ENCODE data around the gene PIGQ. TPM values are rescaled to one million over a fixed set of nuclear protein-coding genes. Genes with fewer than 3 reads are reported as not detected.

Gene PIGQ
- total RNA-seq, 2 donors from 2014 or later: 25.6 to 32.4 TPM

DNA sequence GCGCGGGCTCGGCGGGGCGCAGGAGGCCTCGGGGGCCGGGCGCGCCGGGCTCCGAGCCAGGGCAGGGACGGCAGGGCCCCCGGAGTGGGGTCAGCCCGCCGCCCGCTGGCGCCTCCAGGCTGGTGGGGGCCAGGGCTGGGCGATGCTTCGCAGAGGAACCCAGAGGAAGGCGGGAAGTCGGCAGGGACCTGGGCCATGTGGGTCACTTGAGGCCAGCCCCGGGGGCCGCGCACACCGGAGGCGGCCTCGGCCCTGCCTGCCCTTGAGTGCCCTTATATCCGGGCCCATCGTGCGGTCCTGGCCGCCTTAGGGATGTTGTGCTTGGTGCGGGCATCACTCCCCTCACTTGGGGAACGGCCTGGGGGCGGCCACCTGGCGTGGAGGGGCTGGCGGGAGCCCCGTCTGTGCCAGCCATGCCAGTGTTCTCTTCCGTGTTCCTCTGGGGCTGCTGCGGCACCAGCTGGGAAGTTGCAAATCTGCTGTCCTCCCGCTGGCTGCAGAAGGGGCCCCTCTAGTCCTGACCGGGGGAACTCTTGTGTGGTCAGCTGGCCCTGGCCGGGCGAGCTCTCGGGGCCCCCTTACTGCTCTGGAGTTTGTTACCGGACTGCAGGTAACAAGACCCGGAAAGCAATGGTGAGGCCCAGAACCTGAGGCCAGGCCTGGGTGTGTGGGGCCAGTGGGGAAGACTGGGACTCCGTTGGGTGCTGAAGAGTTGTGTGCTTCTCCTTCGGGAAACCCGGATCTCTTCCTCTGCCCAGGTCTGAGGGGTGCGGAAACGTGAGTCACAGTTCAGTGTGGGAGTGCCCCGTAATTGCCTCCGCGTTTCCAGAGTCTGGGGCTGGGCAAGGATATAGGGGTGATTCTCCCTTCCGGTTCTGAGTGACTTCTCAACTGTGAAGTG lies 41.4 kb upstream of the PIGQ start:
- H3K9me3 ChIP-seq (ENCODE audit: control insufficient read depth, low read length, poor library complexity, severe bottlenecking): no peaks in the 10 kb centered on the region
- H3K27me3 Mint-ChIP-seq: no peaks in the 10 kb centered on the region
- DNase-seq: no peak
- H3K27ac Mint-ChIP-seq: peak overlapping the region; percentile 93
- H3K4me3 Mint-ChIP-seq: peak overlapping the region; percentile 94
- H3K4me1 Mint-ChIP-seq: peaks cover 23% of the 10 kb centered on the region
- no peak for ATAC-seq
- no peaks in the 10 kb centered on the region for H3K36me3 Mint-ChIP-seq (ENCODE audit: low read depth)

DNA sequence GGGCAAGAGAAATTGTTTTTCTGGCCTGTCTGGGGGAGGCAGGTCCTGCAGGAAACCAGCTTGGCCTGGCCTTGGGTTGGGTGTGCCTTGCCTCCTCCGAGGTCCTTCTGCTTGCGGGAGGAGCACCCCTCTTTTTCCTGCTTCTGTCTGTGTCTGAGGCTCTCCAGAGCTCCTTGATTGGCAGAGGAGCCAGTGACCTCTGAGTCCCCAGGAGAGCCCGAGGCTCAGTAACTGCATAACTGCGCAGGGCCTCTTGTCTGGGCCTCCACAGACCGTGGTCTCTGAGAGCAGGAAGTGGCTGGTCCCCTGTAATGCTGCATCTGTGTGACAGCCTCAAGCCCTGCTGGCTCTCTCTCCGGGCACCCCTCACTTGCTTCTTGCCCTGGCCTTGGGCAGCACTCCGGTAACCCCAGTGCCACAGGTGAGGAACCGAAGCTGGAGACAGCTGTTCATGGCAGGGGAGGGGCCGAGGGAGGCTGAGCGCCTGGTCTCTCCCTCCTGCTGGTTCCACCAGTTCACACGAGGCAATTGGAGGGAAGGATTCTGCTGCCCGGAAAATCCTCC lies 40.7 kb upstream of the PIGQ start:
- DNase-seq: no peak
- no peaks in the 10 kb centered on the region for H3K27me3 Mint-ChIP-seq
- H3K4me3 Mint-ChIP-seq: peak overlapping the region; percentile 94
- no peaks in the 10 kb centered on the region for H3K36me3 Mint-ChIP-seq (ENCODE audit: low read depth)
- ATAC-seq: no peak
- H3K27ac Mint-ChIP-seq: peak overlapping the region; percentile 93
- peaks cover 23% of the 10 kb centered on the region for H3K4me1 Mint-ChIP-seq
- no peaks in the 10 kb centered on the region for H3K9me3 ChIP-seq (ENCODE audit: control insufficient read depth, low read length, poor library complexity, severe bottlenecking)

DNA sequence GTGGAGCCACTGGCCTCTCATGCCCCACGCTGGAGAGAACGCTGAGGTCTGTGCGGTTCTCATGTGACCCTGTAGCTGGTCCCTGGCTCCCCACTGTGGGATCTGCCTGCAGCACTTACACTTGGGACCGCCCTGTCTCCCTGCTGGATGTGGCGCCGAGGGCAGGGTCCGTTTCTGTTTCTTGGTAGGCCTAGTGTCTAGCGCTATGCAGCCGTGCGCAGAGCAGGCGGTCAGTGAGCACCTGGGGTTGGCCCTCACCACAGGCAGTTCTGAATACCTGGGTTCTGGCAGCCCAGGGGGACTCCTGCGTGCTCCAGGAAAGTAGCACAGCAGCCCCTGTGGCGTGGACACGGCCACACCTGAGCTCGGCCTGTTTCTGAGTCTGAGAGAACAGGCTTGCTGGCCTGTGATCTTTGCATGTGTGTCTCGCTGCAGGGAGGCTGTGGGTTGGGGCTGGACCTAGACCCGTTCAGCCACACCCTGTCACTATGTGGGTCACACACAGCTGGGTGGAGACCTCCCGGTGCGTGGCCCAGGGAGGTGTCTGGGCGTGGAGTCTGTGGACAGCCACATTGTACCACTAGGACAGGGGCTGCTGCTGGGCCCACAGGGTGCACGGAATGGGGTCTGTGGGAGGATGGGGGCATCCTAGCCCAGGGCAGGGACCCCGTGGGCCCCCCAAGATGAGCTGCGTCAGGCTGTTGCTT lies 39.5 kb upstream of the PIGQ start:
- H3K4me3 Mint-ChIP-seq: peak overlapping the region; percentile 69
- no peak for ATAC-seq
- no peaks in the 10 kb centered on the region for H3K36me3 Mint-ChIP-seq (ENCODE audit: low read depth)
- no peaks in the 10 kb centered on the region for H3K27me3 Mint-ChIP-seq
- peak overlapping the region; percentile 93 for H3K27ac Mint-ChIP-seq
- peaks cover 25% of the 10 kb centered on the region for H3K4me1 Mint-ChIP-seq
- no peak for DNase-seq
- no peaks in the 10 kb centered on the region for H3K9me3 ChIP-seq (ENCODE audit: control insufficient read depth, low read length, poor library complexity, severe bottlenecking)

DNA sequence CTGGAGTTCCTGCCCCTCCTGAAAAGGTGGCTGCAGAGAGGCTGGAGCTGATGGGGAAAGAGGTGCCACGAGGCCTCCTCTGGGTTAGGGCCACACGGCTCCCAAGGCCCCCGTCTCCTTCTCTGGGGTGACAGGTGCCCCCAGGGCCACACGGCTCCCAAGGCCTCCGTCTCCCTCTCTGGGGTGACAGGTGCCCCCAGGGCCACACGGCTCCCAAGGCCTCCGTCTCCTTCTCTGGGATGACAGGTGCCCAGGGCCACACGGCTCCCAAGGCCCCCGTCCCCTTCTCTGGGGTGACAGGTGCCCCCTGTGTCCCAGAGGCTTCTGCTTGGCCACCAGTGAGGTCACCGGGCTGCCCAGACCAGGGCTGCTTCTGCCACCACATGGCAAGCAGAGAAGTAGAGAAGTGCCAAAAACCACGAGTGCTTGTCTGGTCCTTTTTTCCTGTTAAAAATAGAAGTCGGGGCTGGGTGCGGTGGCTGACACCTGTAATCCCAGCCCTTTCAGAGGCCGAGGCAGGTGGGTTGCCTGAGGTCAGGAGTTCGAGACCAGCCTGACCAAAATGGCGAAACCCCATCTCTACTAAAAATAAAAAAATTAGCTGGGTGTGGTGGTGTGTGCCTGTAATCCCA lies 38.2 kb upstream of the PIGQ start:
- no peak overlapping the region for H3K4me3 Mint-ChIP-seq
- no peak for ATAC-seq
- no peak overlapping the region for H3K27ac Mint-ChIP-seq
- no peaks in the 10 kb centered on the region for H3K36me3 Mint-ChIP-seq (ENCODE audit: low read depth)
- H3K9me3 ChIP-seq (ENCODE audit: control insufficient read depth, low read length, poor library complexity, severe bottlenecking): no peaks in the 10 kb centered on the region
- peaks cover 14% of the 10 kb centered on the region for H3K4me1 Mint-ChIP-seq
- no peak for DNase-seq
- no peaks in the 10 kb centered on the region for H3K27me3 Mint-ChIP-seq

DNA sequence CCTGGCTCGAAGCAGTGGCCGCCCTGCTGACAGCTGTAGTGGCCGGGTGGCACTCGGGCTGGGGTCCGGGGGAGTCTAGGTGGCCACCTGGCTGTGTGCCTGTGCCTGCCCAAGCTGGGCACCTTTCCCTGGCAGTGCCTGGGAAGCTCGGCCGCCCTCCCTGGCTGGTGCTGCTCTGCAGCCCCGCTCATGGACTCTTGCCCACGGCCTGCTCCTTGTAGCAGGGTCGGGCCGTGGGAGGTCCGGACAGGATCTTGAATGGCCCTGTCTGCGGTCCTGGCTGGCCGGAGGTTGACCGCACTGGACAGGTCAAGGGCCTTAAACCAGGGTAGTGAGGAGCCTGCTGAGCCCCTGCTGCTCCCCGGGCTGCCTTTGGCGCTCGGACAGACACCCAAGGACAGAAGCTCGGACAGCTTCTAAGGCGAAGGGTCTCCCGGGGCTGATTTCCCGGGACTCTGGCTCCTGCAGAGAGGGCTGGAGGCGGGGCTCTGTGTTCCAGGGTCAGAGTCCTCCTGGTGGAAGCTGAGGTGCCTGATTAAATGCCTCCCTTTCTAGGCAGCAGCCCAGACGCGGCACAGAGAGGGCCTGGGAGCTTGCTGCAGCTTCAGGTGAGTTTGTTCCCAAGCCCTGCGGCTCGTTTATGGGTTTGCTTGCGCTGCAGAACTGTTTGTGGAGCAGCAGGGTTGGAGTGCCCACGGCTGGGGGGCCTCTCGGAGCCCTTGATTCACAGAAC lies 36.2 kb upstream of the PIGQ start:
- Mint-ChIP-seq H3K4me1 (peaks cover 13% of the 10 kb centered on the region), H3K4me3 (no peak overlapping the region), H3K36me3 (ENCODE audit: low read depth) (no peaks in the 10 kb centered on the region), H3K27me3 (no peaks in the 10 kb centered on the region), H3K27ac (no peak overlapping the region)
- ATAC-seq: no peak
- no peaks in the 10 kb centered on the region for H3K9me3 ChIP-seq (ENCODE audit: control insufficient read depth, low read length, poor library complexity, severe bottlenecking)
- DNase-seq: no peak

DNA sequence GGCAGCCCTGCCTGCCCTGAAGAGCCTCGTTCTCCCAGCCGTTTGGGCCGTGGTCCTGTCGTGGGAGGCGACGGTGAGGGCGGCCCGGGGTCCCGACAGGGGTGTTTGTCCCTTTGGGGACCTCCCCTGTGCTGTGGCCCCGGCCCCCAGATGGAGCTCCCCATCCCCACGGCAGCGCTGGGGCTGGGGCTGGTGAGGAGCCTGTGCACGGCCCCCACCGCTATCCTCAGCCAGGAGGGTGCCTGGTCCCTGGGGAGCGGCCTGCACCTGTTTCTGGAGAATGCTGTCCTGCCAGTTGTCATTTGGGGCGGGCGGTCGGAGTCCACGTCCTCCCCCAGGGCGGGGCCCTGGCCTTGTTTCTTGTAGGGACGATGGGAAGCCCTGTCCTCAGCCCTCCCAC lies 35.6 kb upstream of the PIGQ start:
- no peak for ATAC-seq
- H3K27me3 Mint-ChIP-seq: no peaks in the 10 kb centered on the region
- DNase-seq: no peak
- no peak overlapping the region for H3K4me3 Mint-ChIP-seq
- H3K4me1 Mint-ChIP-seq: peaks cover 9% of the 10 kb centered on the region
- no peak overlapping the region for H3K27ac Mint-ChIP-seq
- no peaks in the 10 kb centered on the region for H3K9me3 ChIP-seq (ENCODE audit: control insufficient read depth, low read length, poor library complexity, severe bottlenecking)
- no peaks in the 10 kb centered on the region for H3K36me3 Mint-ChIP-seq (ENCODE audit: low read depth)

DNA sequence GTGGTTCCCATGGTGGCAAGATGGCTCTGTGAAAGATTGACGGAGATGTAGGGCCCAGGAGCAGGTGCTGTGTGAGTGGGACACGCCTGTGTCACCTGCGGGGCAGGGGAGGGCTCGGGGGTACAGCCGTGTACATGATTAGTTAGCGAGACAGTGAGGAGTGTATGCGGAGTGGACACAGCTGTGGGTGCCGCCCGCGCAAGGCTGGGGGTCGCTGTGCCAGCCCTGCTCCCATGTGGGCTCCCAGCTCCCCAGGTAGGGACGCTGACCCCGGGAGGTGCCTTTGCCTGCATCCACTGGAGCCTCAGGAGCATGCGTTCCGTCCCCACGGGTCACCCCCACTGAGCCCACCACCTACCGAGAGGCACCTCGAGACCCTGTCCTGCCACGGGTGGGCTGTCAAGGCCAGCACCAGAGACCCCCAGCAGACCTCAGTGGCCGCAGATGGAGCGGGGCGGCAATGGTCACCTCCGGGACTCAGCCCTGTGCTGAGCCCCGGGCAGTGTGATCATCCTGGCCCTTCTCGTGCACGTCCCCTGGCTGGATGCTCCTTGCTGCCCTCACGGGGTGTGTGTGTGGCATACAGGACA lies 34.8 kb upstream of the PIGQ start:
- no peak overlapping the region for H3K4me3 Mint-ChIP-seq
- ATAC-seq: no peak
- H3K36me3 Mint-ChIP-seq (ENCODE audit: low read depth): no peaks in the 10 kb centered on the region

DNA sequence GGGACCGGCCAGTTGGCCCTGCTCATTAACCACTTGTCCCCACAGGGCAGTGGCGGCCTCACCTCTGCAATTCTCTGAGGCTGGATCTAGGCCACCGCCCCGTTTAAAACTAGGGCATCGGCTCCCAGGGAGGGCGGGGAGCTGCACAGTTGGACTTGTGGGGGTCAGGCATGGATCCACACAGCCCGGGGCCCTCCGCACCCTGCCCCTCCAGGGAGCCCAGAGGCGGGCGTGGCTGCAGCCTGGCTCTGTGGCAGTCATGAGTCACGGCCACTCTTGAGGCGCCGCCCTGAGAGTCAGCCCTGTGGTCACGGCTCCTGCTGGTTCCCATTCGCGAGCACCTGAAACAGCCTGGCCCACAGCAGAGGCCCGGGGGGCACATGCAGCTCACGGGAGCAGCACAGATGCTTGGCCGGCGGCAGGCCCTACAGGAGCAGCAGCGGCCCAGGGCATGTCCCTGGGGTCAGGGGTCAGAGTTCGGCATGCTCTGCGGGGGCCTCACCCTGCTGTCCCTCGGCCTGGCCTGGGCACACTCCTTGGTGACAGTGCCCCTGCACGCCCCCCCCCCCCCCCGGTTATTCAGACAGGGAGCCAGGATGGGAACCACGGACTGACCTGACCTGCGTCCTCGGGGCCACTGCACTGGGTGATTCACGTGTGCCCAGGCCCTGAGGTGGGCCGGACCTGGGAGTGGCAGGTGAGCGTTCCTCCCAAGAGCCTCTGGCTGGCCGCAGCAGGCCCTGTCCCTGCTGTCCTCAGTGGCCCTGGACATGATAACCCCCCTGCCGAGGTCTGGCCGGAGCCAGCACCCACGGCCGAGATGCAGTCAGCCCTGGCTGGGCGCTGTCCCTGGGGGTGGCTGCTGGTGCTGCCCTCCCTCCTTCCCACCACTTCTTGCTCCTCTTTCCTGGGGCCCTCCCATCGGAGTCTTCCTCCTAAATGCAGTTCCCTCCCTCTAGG lies 34.0 kb upstream of the PIGQ start:
- Mint-ChIP-seq H3K36me3 (ENCODE audit: low read depth) (no peaks in the 10 kb centered on the region), H3K27ac (no peak overlapping the region), H3K4me1 (peaks cover 5% of the 10 kb centered on the region), H3K4me3 (no peak overlapping the region), H3K27me3 (no peaks in the 10 kb centered on the region)
- no peak for DNase-seq
- ATAC-seq: no peak
- no peaks in the 10 kb centered on the region for H3K9me3 ChIP-seq (ENCODE audit: control insufficient read depth, low read length, poor library complexity, severe bottlenecking)

More for the DNA sequence above, 34.8 kb upstream of the PIGQ start:
- Mint-ChIP-seq H3K4me1 (peaks cover 7% of the 10 kb centered on the region), H3K27me3 (no peaks in the 10 kb centered on the region), H3K27ac (no peak overlapping the region)
- H3K9me3 ChIP-seq (ENCODE audit: control insufficient read depth, low read length, poor library complexity, severe bottlenecking): no peaks in the 10 kb centered on the region
- DNase-seq: no peak

DNA sequence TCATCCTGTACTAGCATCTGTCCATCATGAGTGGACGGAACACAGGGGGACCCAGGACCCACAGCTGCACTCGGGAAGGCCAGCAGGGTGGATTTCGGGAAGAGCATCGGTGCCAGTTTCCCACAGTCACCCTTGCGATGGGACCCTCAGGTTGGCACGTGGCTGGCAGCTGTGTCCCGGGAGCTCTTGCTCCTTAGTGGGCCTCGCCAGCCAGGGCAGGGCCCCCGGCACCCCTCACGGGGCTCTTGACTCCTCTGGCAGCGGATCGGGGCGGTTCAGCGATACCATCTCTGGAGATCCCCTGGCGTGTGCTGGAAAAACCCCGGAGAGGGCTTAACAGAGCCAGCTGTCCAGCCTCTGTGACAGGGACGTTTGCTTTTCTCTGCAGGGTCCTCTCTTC lies 33.0 kb upstream of the PIGQ start:
- no peaks in the 10 kb centered on the region for H3K9me3 ChIP-seq (ENCODE audit: control insufficient read depth, low read length, poor library complexity, severe bottlenecking)
- no peaks in the 10 kb centered on the region for H3K27me3 Mint-ChIP-seq
- H3K4me1 Mint-ChIP-seq: peaks cover 5% of the 10 kb centered on the region
- no peak for DNase-seq
- ATAC-seq: no peak
- no peak overlapping the region for H3K27ac Mint-ChIP-seq
- H3K36me3 Mint-ChIP-seq (ENCODE audit: low read depth): no peaks in the 10 kb centered on the region
- no peak overlapping the region for H3K4me3 Mint-ChIP-seq

DNA sequence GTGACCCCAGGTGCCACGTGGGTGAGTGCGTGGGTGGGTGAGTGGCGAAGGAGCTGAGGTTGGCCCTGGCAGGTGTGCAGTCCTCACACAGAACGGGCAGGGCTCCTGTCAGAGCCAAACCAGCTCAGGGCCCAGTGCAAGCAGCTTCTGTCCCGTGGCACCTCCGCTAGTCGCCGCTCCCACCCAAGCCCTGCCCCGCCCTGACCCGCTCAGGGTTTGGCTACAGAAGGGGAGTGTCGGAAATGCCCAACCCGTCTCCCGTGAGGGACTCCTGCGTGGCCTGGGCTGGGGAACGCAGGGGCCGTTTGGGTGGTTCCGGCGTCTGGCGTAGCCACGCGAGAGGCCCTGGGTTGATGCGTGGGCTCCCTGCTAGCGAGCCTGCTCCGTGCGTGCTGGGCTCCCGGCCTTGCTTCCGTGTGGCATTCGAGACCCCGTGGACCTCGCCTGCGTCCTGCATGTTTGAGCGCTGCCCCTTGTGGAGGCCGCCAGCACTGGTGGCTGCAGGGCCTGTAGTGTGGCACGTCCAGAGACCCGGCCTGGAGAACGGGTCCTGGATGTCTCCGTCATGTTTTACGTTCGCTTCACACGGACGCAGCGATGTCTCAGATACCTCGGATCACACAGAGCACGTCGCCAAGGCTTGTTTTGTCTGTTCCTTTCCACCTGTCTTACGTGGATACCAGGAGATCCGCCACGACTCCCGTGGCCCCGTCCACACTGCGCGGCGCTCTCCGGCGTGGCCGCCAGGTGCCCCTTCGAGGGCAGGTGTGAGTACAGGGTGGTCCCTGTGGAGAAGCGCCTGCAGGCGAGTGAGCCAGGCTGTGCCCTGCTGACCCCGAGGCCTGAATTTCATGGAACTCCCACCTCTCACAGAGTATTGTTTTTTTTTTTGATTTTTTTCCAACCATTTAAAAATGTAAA lies 32.1 kb upstream of the PIGQ start:
- Mint-ChIP-seq H3K27me3 (no peaks in the 10 kb centered on the region), H3K4me3 (no peak overlapping the region), H3K36me3 (ENCODE audit: low read depth) (no peaks in the 10 kb centered on the region), H3K27ac (no peak overlapping the region), H3K4me1 (peaks cover 6% of the 10 kb centered on the region)
- ATAC-seq: peak; percentile 6
- no peak for DNase-seq
- H3K9me3 ChIP-seq (ENCODE audit: control insufficient read depth, low read length, poor library complexity, severe bottlenecking): no peaks in the 10 kb centered on the region

Data from T-helper 17 cell (primary cell).